Esophagus muscularis mucosa (tissue), 3 donors: Measurements from ENCODE around the gene ATP13A3.

Experiments used
- CTCF ChIP-seq, 3 experiments: fragments of 200-600 bp in 2 of 3; fragments of 450-650 bp in 1 of 3; sonication (generic) in 2 of 3; IDR thresholded peaks; one replicate each; pipeline ENCODE4 v1.5.1; 2017 to 2019; ENCODE audit warnings: antibody characterized with exemption in 3 of 3, mild to moderate bottlenecking in 2 of 3, moderate library complexity in 1 of 3
- POLR2A ChIP-seq: fragments of 450-650 bp; IDR thresholded peaks from one replicate; pipeline ENCODE4 v1.6.1; 2017; ENCODE audit warnings: antibody characterized with exemption, moderate library complexity, mild to moderate bottlenecking, low read depth

DNA sequence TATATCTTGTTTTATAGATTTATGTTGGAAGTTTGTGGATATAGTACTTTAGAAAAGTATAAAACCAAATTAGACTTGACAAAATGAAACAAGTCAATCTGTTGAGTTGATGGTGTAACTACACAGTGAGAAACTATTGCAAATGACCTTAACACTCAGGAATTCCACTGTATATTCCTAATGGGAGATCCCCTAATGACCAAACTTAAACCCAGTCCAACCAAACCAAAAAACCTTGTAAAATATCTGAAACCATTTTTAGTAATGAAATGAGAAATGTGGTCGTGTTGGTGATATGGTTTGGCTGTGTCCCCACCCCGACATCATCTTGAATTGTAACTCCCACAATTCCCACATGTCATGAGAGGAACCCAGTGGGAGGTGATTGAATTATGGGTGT is 31.9 kb upstream of the ATP13A3 start:
- TF ChIP-seq POLR2A (no peak), CTCF (IDR thresholded peaks at IDR 0.05) (no peak)
